Activated CD4-positive, alpha-beta T cell treated with anti-CD3 and anti-CD28 coated beads, Interleukin-2, amount 50 U/mL, for 4 hours (primary cell): ENCODE measurements around the gene EPB41L1.

Experiments
- DNase-seq, 2 experiments: peaks; one replicate each; pipeline ENCODE4 v3.0.0-alpha.2; 2020

The EPB41L1 gene

DNA sequence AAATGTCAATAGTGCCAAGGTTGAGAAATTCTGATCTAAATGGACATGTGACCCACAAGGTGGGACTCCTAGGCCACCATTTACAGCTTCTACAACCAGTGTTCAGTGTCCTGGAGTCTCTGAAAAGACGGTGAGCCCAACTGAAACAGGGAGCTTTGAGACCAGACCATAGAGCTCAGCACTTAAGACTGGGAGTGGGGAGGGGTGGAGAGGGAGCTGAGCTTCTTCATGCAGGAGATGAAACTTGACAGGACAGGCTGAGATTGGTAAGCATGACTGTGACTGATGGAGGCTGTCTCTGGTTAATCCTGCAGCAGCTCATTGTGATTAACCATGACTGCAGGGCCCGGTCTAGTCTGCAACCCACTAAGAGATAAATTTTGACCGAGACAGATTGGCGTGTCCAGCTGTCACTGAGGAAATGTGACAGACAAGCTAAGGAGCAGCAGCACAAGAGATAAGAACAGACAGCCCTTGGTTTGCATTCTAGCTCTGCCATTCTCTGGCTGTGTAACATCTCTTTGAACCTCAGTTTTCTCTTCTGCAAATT, 80.3 kb downstream of the EPB41L1 start:
- DNase-seq, result no peak

DNA sequence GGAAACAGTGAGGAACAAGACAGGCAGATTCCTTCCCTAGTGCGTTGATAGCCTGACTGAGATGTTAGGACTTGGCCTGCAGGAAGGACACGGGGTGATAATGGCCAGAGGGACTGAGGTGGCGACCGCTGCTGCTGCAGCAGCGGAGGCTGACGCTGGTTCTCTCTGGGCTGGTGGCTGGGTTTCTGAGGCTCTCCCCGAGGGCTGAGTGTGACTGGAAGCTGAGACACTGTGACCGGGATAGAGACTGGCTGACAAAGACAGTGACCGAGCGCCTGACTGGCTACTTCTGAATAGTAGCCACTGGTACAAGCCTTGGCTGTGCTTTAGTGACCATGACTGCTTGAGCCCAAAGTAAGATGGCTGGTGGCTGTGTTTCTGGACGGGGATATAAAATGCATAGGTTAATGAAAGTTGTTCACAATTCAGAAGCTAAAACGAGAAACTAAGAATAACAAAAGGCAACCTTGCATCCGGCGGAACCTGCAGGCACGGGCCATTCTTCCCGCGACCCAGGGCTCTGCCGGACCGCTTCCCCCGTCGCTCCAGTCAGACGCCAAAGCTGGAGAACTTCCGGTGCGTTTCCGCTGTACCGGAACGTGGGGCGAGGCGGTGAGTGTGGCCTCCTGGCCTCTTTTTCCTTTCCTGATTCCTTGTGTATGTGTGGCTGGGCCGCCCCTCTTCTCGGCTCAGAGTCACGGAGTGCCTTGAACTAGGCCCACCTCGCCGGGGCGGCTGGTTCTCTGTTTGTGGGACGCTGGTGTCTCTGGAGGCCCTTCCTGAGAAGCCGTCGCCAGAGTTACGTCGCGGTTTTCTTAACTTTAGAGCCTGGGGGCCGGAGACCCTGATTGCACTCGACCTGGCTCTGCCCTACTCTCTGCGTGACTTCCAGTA, 81.6 kb downstream of the EPB41L1 start, which contains the start of gene AAR2:
AAR2 (plus strand) TSS at position 587 of the 894 bp plus-strand sequence. CDS start 3,391 bp downstream, outside the sequence.
- peak; percentile 69 for DNase-seq

DNA sequence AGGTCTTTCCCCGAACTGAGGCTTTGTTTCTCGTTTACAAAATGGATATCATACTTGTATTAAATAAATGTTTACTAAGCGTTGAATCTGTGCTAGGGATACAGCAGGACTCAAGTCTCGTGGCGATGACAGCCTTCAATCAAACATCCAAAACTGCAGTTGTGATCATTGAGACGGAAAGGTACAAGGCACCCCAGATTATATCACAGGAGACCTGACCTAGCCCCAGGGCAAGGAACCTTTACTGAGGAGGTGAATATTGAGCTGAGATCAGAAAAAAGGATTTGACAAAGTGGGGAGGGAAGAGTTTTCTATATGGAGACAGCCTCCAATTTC, 82.2 kb downstream of the EPB41L1 start:
- no peak for DNase-seq

DNA sequence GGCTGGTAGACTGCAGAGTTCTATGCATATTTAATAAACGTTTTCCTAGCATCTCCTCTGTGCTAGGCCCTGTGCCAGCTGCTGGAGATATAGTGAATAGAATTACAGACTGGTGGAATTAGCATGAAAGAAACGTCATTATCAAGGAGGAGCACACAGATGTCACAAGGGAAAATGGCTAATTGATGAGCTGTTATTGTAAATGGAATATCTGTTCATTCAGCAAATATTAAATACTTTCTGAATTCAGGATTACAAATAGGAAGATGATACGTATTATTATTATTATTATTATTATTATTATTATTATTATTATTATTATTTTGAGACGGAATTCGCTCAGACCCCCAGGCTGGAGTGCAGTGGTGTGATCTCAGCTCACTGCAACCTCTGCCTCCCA, 82.9 kb downstream of the EPB41L1 start:
- no peak for DNase-seq

DNA sequence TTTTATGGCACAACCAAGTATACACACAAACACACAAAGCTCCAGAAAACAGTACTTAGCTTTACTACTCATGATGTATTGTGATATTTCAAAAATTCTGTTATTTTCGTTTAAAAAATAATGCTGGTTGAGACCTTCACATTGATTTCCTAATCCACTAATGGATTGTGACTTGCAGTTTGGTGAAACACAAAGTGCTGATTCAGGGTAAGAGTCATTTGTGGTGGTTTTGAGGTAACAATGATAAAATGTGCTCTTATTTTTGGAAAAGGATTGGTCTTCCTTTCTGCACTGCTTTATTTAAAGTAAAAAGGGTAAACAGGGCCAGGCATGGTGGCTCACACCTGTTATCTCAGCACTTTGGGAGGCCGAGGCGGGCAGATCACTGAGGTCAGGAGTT, 83.6 kb downstream of the EPB41L1 start:
- no peak for DNase-seq

DNA sequence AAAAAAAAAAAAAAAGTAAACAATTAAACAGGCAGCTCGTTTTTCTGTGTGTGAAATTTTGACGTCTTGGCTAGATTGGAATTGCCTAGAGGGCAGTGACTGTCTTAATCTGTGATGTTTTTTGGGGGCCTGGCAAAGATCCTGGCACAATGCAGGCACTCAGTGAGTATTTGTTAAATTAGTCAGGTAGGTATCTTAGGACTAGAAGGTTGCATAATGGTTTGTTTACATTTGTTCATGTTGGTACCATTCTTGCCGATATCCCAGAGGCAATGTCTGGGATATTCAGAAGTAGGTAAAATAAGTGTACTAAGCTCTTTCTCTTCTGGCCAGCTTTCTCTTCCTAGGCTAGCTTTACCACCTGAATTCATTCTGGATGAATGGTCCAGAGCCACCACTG, 84.2 kb downstream of the EPB41L1 start:
- no peak for DNase-seq

DNA sequence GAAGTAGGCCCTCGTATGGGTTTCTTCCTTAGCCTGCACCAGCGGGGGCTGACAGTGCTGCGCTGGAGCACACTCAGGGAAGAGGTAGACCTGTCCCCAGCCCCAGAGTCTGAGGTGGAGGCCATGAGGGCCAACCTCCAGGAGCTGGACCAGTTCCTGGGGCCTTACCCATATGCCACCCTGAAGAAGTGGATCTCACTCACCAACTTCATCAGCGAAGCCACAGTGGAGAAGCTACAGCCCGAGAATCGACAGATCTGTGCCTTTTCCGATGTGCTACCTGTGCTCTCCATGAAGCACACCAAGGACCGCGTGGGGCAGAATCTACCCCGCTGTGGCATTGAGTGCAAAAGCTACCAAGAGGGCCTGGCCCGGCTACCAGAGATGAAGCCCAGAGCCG, 85.5 kb downstream of the EPB41L1 start:
- DNase-seq, result no peak

DNA sequence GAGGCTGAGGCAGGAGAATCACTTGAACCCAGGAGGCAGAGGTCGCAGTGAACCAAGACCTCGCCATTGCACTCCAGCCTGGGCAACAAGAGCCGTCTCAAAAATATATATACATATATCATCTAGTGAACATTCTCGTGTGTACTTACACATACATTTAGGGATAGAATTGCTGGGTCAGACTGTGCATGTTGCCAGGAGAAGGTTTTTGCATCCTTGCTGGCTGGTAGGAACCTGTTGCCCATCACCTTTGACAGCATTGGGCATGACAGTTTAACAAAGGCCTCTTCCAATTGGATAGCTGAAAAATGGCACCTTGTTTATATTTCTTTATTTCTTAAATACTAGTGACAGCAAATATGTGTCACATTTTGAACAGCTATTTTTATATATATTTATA, 87.1 kb downstream of the EPB41L1 start:
- no peak for DNase-seq

DNA sequence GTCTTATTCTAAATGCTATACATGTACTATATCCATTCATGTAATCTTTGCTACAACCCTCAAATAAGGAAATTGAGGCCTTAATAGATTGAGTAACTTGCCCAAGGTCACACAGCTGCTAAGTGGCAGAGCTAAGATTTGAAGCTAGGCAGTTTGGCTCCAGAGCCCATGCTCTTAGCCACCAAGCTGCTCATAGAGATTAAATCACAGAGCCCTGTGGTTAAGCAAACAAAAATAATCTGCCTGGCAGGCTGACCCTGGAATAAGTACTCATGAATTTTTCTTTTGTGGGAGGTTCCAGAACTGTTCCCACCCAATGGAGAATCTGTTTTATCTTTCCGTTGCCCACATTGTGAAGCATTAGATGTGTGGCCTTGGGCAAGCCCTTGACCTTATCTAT, 89.2 kb downstream of the EPB41L1 start:
- DNase-seq, result no peak

DNA sequence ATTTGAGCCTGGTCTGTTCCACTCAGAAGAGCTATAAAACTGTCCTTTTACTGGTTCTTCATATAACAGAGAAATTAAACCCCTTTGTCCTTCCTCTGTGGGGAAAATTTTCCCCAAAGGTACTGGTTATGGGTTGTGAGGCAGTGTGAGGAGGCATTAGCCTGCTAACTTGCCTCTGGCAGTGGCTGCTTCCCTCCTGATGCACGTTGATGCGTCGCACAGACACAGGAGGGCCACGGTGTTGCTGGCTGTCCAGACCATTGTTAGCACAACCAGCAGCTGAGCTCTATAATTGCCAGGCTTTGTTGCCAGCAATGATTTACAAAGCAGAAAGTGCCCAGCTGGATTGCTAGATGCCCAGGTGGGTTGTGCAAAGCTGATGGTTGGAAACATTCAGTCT, 91.9 kb downstream of the EPB41L1 start:
- DNase-seq, result no peak

DNA sequence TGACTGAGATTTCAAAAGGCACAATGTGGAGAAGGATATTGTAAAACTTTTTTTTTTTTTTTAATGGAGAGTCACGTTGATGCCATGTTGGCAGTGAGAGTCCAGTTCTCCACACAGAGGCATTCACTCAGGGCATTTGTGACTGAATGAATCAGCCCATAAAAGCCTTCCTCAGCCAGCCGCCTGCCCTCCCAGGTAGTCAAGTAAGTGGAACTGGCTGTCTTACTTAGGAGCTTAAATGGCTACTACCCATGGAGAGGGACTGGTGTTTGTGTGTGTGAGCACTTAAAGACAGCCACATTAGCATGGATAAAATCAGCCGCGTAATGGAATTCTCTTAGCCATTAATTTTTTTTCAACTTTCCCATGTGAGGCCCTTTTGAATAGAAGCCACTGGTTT, 94.3 kb downstream of the EPB41L1 start:
- no peak for DNase-seq

DNA sequence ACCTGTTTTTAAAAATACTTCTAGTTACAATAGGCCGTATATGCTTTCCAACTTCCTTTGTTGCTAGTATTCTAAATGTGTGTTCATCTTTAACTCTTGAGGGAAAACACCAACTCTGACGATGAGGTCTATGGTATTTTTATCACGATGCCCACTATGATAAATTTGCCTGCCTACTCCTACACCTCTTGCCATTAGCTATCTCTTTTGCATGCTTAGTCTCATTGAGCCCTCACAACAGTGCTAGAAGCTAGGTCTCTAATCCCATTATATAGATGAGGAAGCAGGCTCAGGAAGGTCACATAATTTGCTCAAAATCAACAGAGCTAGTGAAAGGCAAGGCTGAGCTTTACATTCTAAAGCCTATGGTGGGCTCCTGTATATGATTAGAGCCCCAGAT, 94.9 kb downstream of the EPB41L1 start:
- DNase-seq, result no peak

DNA sequence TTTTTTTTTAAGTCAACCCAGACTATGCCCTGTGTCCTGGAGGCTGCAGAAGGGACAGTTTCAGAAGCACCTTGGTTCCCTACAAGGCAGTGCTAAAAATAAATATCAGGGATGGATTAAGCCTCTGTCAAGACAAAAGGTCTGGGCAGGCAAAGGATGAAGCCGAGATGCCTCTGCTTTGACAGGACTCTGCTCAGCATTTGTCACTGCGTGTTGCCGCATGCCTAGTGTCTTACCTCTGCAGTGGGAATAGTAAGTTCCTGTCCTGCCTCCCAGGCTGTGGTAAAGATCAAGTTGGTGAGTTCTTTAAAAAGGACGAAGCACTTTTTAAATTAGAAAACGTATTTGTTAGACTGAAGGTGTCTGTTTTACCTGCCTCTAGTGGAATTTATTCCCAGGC, 96.9 kb downstream of the EPB41L1 start:
- no peak for DNase-seq

DNA sequence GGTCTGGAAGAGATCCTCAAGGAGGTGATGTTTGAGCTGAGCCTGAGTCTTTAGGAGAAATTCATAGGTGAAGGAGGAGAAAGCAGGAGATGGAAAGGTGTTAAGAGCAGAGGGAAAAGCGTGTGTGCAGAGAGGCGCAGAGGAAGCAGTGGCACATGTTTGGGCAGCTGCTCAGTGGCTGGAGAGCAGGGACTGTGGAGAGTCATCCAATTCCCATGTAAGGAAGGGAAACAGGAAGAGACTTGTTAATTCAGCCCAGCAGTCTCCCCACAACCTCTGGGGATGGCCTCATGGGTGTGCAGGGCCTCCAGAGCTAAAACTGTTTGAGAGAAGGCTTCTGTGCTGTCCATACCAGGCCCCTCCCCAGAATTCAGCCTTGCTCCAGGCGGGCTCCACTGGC, 98.0 kb downstream of the EPB41L1 start:
- DNase-seq, result no peak

DNA sequence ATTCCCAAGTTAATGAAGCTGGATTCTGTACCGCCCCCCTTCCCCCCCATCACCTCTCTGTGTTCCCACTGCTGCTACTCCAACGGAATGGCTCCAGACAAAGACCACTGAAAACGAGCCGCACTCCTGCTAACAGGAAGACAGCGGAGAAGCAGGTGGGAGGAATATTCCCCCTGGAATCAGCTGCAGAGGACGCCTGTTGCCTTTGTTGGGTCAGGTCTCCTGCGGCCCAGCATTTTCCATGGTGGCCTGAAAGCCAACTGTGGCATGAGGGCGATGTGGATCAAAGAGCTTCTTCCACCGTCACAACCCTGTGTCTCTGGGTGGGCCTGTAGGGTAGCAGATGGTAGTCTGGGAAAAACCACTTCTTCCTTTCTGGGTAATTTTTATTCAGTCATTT, 98.5 kb downstream of the EPB41L1 start:
- DNase-seq, result no peak

DNA sequence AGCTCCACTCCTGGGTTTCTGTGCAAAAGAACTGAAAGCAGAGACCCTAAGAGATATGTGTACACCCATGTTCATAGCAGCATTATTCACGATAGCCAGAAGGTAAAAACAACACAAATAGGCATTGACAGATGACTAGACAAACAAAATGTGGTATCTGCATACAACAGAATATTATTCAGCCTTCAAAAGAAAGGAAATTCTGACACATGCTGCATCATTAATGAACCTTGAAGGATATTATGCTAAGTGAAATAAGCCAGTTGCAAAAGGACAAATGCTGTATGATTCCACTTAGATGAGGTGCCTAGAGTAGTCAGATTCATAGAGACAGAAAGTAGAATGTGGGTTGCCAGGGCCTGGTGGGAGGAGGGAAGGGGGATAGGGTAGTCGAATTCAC, 99.5 kb downstream of the EPB41L1 start:
- DNase-seq, result no peak

DNA sequence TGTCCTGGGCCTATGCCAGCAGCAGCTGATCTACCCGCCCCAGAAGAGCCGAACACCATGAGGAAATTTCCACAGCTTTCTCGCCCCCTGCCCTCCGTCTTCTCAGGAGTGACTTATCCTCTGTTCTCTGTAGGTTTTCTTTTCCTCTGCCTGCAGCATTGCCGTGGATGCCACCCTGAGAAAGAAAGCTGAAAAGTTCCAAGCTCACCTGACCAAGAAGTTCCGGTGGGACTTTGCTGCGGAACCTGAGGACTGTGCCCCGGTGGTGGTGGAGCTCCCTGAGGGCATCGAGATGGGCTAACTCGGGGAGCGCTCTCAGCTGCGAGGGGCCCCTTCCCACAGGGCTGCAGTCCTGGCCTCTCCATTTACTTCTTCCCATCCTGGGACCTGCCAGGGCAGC, 100.9 kb downstream of the EPB41L1 start:
- DNase-seq, result no peak

DNA sequence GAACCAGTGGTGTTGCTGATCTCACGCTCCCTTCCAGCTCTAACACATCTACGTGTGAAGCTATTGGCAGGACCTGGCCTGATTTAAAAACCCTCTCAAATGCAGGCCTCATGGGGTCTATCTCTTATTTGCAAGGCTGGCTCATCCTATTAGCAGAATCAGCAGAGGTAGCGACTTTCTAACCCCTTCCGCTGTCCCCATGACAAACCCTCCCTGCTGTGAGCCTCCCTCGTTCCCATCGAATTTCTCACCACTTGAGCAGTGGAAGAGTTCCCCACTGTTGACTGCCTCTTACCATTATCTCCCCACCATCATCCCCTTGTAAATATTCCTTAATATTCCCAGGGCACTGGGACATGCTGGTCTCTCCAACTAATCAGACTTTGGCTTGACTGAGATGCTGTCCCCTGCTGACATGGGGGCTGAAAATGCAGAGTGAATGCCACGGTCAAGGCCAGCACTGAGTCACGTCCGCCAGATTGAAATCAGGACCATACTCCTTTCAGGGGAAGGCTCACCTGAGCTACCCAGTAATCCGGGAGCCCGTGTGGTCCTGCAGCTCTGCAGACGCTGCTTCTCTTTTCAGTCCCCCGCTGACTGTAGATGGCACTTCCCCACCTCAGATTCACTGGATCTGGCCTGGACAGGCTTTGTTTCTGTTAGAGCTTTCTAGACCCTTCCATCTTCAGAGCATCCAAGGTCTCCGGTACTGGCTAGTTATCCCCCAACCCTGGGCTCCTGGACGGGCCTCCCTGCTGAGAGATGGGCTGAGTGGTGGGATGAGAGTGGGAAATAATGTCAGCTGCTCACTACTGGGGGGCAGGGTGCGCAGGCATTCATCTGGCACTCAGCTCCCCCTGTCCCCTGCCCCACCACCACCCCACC, 104.9 kb downstream of the EPB41L1 start:
- DNase-seq, result no peak

DNA sequence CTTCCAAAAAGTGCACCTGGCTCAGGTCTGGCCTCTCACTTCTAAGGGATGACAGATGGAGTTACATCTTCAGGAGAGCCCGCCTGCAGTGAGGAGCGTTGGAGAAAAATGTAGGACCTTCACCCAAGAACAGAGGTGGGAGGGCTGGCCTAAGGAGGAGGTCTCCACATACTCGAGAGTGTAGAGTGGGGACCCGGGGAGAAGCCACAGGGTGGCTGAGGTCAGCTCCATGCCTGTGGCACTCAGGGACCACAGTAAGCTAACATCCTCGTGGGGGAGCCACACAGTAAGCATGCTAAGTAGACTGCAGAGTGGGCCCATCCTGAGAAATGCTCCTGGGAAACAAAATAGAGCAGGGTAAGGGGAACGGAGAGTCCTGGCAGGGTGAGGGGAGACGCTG, 105.8 kb downstream of the EPB41L1 start:
- no peak for DNase-seq

DNA sequence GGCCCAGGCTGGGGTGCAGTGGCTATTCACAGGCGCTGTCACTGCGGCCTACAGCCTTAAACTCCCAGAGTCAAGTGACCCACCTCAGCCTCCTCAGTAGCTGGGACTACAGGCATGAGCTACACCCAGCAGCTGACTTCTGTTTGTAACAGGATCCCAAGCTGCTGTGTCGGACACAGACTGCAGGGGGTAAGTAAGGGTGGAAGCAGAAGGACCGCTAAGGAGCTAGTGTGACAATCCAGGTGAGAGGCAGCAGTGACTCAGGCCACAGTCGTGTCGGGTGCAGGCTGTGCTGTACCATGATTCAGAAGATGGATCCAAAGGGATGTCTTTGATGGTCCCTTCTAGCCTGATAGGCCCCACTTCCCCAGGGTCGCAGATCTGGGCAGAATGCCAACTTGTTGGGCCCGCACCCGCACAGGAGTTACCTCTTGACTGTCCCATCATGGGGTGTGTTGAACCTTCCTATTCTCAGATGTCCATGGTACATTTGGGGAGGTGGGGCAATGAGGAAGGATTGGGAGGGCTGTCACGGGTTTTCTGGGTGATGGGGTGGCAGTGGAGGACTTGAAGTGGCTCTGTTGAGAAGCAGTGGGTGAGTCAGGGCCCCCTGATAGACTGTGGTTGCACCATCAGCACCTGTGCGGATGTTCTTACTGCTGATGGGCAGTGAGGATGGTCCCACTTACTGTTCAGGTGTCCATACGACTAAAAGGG, 107.0 kb downstream of the EPB41L1 start:
- no peak for DNase-seq

DNA sequence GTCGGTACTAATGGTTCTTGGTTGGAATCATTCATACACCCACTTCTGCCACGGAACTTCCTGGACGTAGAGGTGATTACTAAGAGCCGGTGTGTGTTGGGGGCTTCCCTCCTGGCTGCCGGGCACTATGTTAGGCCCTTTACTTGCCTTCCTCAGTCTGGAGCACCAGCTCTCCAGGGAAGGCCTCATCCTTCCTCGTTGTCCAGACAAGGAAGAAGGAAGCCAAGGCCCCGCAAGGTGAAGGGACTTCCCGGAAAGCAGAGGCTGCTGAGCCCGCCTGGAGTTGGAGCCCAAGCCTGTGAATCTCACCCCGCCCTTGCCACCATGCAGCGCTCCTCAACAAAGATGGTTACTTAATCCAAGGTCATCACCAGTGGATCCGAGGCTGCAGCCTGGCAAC, 107.9 kb downstream of the EPB41L1 start:
- DNase-seq, result no peak

DNA sequence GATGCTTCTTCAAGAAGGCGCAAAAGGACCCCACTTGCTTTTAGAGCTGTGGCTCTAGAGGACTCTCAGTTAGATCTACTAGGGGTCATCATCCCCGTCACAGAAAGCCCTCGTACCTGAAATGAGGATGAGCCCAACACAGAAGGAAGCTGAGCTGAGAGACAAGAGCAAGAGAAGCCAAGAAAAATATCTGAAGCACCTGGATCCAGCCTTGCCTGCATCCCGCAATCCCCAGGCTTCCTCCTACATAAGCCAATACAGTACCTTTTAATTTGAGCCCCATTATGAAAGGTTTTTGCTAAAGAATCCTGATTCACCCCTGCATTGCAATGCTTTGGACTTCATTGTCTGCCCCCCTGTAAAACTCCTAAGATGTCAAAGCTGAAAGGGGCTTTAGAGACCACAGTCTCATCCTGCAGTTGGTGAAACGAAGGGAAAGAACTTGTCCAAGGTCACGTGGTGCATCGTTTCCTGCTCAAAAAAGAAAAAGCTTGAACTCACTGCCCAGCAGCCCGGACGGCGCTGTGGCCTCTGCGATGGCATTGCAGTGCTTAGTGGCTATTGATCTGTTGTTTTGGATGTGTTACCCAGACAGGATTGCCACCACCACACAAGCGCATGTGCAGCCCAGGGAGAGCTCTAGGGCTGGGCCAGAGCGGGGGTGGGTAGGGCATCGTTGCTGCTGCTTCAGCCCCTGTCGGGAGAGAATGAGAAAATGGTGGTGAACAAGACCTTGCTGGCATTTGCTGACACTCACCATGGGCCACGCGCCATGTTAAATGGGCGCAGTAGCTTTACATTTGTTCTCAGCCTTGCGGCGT, 110.1 kb downstream of the EPB41L1 start:
- DNase-seq, result no peak
